GM18502 (cell line): ENCODE results near the gene POLK.
"Not testable (repeated sequence)": the region's sequence is repeated elsewhere in the genome, so short reads cannot be mapped to it uniquely, and the experiment has no call there.

Experiments
- ATAC-seq: cut with Tn5 transposase; IDR thresholded peaks from one replicate; pipeline ENCODE4 v1.9.1; 2021; ENCODE audit warnings: mild to moderate bottlenecking; ENCODE audit not compliant: unreplicated experiment, poor library complexity

The POLK gene

DNA sequence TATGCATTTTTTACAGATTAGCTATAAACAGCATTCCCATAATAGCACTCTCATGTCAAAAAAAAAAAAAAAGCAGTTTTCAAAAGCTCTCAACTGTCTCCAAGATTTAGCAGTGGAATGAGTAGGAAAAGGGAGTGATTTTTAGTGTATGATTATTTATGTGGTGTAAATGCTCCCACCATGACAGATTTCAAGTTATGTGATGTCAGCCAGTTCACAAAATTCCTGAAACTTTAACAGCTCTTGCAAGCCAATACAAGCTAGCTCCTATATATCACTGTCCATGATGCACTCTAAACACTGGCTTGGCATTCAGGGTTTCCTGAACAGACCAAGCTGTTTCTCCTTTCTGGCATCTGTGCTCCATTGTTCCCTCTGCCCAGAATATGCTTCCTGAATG is 91.7 kb downstream of the POLK start:
- no peak for ATAC-seq

DNA sequence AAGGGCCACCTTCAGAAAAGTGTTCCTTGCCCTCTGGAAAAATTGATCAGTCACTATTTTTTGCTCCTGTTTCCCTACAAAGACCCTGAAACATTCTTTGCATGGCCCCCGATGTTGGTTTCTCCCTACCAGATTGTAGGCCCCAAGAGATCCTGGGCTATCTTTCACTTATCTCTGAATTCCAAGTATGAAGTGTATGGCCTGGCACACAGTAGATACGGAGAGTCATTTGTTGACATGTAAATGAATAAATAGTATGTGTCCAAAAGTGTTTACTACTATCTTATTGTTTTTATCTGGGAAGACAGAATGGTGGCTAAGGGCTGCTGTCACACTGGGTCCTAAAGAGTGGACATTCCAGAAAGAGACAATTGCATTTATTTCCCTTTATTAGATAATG is 92.1 kb downstream of the POLK start:
- ATAC-seq = no peak

DNA sequence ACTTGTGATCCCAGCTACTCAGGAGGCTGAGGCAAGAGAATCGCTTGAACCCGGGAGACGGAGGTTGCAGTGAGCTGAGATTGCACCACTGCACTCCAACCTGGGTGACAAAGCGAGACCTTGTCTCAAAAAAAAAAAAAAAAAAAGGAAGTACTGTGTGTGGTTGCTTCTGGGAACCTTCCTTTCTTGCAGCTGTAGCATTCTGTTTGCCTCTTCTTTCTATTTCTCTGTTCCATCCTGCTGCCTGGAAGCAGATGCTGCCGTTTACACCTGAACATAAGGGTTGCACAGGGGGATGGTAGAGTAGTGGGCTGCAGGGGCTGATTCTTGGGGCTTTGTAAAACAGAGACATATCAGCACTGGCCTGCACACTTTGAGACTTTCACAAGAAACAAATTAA is 95.7 kb downstream of the POLK start:
- ATAC-seq = not testable (repeated sequence)

DNA sequence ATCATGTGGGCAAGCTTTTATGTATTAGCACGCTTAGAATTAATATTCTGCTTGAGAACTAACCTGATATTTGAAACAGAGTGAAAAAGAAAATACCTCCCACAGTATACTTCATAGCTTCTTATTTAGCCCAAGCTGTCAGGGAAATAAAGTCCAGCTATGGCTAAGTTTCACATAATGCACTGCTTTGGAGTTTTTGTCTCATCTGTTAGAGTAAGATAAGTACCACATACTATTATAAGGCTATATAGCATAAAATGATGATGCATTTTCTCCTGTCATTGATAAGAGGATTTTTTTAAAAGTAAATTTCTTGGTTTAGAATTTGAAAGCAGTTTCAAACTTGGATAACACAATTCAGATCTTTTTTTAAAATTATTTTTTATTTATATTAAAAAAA is 97.2 kb downstream of the POLK start:
- no peak for ATAC-seq

DNA sequence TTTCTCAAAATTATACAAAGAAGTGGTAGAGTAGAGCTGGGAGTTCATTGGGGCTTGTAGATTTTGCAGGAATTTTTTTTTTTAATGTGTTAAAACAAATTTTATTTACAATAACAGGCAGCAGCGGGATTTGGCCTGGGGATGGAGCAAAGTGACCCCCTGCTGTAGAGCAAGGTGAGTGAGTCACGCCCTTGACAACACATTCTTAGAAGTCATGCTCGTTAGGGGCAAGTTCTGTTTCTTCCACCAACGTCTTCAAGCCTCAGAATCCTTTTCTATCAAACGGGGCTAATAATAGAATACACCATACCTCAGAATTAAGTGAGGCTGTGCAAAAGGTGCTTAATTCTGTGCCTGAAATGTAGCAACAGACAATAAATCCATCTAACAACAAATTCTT is 98.5 kb downstream of the POLK start:
- no peak for ATAC-seq

DNA sequence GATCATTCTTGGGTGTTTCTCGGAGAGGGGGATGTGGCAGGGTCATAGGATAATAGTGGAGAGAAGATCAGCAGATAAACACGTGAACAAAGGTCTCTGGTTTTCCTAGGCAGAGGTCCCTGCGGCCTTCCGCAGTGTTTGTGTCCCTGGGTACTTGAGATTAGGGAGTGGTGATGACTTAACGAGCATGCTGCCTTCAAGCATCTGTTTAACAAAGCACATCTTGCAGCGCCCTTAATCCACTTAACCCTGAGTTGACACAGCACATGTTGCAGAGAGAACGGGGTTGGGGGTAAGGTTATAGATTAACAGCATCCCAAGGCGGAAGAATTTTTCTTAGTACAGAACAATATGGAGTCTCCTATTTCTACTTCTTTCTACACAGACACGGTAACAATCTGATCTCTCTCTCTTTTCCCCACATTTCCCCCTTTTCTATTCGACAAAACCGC is 99.2 kb downstream of the POLK start:
- not testable (repeated sequence) for ATAC-seq

DNA sequence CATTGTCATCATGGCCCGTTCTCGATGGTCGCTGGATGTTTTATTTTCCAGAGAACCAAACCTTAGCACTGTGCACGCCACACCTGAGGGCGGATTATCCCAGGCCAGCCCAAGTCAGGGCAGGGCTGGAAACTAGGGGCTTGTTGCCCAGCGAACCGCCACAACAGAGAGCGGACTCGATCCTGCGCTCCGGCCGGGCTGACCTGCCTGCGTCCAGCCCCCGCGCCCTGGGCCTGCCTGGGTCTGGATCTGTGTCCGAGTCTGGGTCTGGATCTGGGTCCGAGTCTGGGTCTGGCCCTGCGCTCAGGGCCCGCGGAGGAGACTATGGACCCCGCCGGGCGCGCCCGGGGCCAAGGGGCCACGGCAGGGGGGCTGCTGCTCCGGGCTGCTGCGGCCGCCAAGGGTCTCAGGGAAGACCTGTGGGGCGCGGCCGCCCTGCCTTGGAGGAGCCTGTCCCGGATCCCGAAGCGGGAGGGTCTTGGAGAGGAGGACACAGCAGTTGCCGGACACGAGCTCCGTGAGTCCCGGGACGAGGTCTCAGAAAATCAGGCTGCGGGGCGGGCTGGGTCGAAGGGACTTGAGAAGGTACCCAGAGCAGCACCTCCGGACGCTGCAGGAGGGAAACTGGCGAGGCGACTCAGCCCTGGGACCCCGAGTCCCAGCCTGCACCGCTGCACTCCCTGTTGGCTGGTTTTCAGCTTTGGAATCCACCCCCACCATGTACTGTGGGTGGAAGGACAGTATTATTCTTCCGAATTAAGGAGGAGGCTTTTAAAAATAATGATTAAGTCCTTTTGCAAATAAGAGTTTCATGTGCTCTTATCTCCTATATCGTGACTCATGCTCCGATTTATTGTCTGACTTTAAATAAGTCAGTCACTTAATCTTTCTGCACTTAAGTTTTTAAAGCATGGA is 99.9 kb downstream of the POLK start, which contains the start of gene ANKDD1B:
TSS of gene ANKDD1B (plus strand) at position 143 of the 915 bp plus-strand sequence. CDS start at position 325, 182 bp downstream.
- ATAC-seq = peak; percentile 48

DNA sequence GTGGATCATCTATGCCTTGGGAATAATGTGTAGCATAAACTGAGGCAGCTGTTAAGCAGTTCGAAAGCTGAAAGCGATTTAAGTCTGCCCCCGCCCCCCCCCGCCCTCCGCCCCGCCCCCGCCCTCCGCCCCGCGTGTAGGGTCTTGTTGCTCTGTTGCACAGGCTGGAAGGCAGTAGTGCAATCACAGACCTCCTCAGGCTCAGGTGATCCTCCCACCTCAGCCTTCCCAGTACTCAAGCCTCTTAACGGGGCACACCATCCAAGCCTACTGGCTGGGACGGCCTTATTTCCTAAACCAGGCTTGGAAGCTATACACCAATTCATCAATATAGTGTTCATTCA is 100.5 kb downstream of the POLK start:
- ATAC-seq = no peak

DNA sequence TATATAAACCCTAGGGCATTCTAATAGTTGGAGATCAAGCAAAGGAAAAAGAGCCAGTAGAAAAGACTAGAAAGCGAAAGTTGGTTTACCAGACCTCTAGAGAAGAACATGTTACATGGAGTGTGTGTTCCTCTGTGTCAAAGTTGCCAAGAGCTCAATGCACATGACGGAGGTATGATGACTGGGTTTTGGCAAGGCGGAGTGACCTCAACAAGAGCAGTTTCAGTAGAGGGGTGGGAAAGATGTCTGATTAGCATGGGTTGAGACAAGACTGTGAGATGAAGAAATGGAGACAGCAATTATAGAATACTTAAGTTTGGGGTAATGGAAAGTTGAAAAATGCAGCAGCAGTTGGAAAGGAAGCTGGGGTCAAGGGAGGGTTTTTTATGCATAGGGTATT is 101.2 kb downstream of the POLK start:
- no peak for ATAC-seq

DNA sequence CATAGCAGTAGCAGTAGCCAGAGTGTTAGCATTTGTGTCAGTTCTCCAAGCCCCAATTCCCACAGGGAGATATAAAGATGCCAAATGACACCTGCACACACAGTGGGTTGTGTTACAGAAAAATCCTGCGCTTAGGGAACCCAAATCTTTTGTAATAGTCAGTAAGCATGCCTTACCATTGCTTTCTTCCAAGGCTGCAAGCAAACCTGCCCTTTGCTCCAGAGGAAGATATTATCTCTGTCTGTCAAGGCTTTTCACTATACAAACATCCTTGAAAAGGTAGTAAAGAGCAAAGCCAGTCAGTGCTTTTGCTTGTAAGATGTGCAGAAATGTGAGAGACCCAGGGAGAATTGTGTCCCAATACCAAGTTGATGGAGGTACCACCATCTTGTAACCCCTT is 102.5 kb downstream of the POLK start:
- ATAC-seq = no peak

DNA sequence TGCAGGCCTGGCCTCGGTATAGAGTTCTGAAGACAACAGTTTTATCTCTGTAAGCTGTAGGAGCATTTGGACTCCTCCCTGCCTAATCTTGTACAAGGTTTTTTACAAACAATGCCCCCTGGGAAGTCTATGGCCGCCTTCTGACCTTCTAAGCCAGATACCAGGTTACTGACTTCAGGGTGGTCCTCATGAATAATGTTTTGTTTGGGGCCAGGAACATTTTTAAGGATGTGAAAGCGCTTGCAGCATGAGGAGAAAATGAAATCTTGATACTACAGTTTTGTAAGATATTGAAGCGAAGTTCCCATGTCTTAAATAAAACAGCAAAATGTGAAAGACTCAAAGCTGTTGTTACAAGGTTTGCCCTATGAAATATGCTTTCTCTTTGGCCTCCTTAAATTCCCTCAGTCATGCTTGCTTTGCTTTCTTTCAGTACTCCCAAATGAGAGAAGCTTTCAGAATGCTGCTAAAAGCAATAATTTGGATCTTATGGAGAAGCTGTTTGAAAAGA is 104.7 kb downstream of the POLK start:
- ATAC-seq = no peak

DNA sequence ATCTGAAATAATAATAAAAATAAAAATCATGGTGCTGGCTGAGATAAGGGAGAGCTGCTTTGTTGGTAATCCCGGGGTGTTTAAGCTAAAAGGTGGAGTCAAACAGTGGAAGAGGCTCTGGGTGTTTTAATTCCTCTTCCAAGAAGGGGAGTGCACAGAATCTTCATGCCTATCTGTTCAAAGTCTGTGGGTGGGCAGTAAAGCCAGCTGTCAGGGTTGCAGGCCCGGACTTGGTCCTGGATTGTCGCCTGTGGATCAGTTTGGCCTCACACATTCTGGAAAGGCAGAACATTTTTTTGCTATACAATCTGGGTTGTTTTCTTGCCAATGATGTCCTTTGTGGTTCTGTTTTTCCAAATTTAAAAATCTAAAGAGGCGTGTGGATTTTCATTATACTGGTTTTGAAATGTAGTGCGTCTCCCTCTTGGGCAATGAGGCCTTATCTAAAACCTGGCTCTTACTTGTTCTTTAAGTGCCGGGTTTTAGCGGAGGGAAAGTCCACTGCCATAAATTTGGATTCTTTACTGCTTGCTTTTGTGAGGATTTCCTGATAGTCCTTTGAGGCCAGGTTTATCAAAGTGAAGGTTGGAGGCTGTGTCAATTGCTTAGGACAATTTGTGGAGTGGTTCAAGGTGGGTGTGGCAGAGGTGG is 105.4 kb downstream of the POLK start:
- no peak for ATAC-seq

DNA sequence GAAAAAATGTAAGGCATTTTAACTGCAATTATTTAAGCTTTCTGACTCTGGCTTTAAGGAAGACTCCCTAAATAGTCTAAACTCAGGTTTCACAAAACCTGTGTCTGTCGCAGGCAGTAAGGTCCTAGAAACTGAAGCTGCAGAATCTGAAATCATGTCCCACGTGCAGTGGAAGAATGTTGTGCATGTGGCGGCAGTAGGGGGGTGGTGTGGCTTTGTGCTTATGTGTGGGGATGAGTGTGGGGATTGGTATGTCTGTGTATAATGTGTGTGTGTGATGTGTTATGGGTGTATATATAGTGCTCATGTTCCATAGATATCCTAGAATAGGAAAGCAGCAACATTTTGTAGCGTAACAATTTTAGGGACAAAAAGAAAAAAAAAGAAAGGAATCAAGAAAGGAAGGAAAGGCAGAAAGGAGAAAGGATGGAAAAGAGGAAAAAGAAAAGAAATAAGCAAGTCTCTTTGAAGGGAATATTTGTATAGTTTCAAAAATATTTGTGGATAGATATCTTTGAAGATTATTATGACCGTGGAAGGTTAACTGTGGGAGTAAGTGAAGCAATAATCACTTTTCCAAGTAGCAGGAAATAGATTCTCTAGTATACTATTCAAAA is 106.2 kb downstream of the POLK start:
- no peak for ATAC-seq

DNA sequence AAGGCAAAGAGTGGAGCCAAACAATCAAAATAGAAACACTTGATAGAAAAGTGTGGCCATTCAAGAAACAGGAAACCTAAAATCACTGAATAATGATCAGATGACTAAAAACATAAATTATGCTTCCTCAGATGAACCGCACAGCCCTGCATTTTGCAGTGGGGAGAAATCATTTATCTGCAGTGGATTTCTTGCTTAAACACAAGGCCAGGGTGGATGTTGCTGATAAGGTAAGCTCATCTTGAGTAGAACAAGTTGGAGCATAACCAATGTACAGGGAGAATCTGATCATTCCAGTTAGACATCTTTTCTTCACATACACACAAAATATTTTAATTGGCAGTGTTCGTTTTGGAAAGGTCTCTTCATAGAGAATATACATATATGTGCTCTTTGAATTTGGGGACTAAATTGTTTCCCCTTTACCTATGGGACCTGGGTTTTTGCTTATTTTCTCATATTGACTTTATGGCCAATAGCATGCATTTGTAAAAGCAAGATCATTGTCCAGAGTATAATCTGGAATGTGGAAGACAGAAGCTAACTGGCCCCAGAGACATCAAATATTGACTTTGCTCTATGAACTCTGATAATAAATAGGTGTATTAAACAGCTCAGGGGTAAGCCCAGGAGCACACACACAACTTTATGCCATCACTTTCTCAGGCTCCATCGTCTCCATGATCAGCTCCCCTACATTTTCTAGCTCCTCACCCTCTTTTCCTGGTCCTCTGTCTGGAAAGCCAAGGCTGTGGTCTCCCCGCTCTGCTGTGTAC is 108.7 kb downstream of the POLK start:
- ATAC-seq = no peak

DNA sequence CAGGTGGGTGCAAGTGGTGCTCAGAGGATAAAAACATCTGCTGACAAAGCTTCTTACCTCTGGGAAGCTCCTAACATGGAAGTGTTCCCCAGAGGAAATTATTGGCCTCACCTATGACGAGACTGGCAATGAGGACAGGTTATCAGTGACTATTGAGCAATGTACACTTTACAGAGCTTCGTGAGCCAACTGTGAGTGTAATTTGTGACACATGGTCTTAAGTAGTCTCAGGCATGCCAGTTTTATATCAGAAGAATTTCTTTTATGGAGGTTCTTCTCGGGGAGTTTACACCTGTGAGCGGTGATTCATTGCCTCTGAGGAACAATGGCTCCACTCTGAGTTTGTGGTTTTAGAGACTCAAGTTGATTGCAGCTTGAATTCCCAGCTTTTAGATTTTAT is 110.9 kb downstream of the POLK start:
- no peak for ATAC-seq

DNA sequence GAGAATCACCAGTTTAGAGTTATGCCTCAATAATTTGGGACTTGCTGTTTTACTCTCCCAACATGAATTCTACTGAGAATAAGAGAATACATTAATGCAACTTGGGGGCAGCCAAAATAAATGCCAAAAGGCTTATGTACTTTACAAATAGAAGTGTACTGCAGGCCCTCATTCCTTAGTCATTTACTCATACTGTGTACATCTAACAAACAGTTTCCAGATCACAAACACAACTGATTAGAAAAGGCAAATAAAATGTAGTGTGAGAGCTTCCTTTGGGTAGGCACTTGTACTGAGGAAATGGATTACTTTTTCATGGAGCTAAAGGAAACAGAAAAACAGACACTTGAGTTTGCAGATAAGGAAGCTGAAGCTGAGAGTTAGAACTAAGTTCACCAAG is 112.2 kb downstream of the POLK start:
- ATAC-seq = no peak

DNA sequence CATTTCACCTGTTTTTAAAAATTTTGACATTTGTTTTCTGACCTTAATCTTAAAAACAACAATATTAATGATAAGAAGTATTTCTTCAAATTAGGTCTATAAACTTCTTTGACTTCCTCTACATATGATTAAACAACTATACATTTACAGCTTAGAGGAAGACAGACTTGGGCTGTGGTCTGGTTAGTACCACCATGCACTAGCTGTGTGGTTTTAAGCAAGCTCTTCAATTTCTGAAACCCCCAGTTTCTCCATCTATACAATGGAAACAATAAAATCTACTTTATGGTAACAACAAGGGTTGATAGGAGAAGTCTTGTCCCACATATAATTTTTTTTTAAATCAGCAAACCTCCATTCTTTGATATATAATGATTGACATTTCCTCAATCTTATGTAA is 115.3 kb downstream of the POLK start:
- no peak for ATAC-seq

DNA sequence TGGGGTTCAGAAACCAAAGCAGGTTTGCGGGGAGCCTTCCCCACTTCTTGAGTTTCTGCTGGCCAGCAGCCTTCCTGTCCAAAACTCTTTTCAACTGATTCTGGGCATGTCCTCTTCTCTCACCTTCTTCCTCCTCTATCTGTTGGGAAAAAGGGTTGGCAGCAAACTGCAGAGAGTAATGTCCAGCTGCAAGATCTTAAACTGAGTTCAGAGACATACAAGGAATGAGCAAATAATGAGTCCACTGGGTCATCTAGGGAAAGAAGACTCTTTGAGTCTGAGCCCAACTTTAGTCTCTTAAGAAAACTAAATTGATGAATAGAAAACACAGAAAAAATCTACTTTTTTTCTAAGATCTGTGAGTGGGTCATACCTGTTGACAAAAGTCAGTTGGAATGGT is 116.1 kb downstream of the POLK start:
- no peak for ATAC-seq

DNA sequence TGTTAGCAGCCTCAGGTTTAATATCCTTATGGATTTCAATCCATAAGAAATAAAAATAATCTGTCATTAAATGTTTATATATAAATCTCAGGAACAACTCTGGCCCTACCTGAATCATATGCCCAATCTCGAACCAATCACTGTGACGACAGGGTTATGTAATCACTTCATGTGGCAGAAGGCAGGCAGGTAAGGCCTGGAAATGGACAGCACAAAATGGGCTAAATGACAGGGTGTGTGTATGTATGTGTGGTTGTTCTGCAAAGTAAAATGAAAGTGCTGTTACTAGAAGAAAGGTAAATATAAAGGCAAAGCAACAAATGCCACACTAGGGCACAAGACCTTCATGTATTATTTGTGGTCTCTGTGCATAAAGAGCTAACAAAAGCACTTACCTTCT is 119.2 kb downstream of the POLK start:
- ATAC-seq = no peak

DNA sequence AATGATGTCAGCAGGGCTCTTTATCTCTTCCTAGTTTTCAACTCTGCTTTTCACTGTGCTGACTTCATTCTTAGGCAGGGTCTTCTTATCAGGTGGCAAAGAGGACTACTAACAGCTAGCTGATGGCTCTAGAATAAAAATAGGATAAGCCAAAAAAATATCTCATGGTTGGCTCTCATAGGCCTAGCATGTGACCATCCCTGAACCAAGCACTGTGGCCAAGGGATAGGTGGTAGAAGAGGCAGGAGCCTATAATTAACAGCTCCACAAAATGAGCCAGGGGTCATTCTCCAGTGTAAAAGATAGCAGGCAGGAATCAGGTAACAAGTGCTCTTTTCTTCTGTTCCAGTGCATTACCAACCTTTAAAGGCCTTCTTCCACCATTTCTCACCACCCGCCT is 120.6 kb downstream of the POLK start:
- ATAC-seq = no peak
